Measurements from ENCODE around the gene MPI. TPM values are rescaled to one million over a fixed set of nuclear protein-coding genes. Genes with fewer than 3 reads are reported as not detected.
A peak's percentile ranks its signal among the peaks of the same experiment; 100 is the strongest.

The MPI gene
- polyA plus RNA-seq (2013, experiment 1 of 2) = 30.2 TPM
- 33.1 TPM for polyA plus RNA-seq (2013, experiment 2 of 2)

GRCh38 chr15:74889883-74890664 is at the start of gene MPI:
Gene MPI, plus strand, starts transcription at chr15:74890042. Its CDS starts 32 bp downstream, at chr15:74890074.
- Histone ChIP-seq H3K27ac (replicated peaks; ENCODE audit: low read length) (no peak within 1 kb of the TSS), H3K27me3 (ENCODE audit: control insufficient read depth in 3 of 3, insufficient read depth in 3 of 3, low read depth in 1 of 3, low read length in 3 of 3) (no peaks in the 10 kb centered on the region), H3K18ac (ENCODE audit: low read length) (peak within 1 kb of the TSS; percentile 89), H2BK120ac (ENCODE audit: low read depth, low read length) (peak within 1 kb of the TSS; percentile 19), H3K36me3 (replicated peaks in 1 of 2; ENCODE audit: control insufficient read depth in 2 of 2, insufficient read depth in 2 of 2, low read length in 2 of 2) (peaks cover 19 to 27% of the 10 kb centered on the region in 2 donors), H4K8ac (ENCODE audit: low read depth, low read length) (peak within 1 kb of the TSS; percentile 77), H2BK5ac (ENCODE audit: low read length) (no peak within 1 kb of the TSS), H3K14ac (ENCODE audit: low read length) (no peak within 1 kb of the TSS), H2BK15ac (ENCODE audit: low read length) (no peak within 1 kb of the TSS), H3K23ac (ENCODE audit: low read depth, low read length, poor library complexity) (peak within 1 kb of the TSS; percentile 87), H2AFZ (ENCODE audit: low read length) (peak within 1 kb of the TSS; percentile 91), H3K4ac (ENCODE audit: low read length) (no peak within 1 kb of the TSS), H4K91ac (ENCODE audit: low read depth, low read length, poor library complexity) (no peak within 1 kb of the TSS), H3K9me3 (replicated peaks in 1 of 2; ENCODE audit: control insufficient read depth in 2 of 2, insufficient read depth in 1 of 2, low read depth in 1 of 2, low read length in 2 of 2) (no peaks in the 10 kb centered on the region), H3K4me2 (ENCODE audit: insufficient read depth, low read length, poor library complexity, severe bottlenecking) (peak within 1 kb of the TSS; percentile 92), H3K4me1 (ENCODE audit: control insufficient read depth in 2 of 2, insufficient read depth in 1 of 2, low read depth in 1 of 2, low read length in 2 of 2) (peaks cover 7% of the 10 kb centered on the region in 2 donors), H2AK5ac (ENCODE audit: low read depth, low read length) (peak within 1 kb of the TSS; percentile 26), H3K4me3 (ENCODE audit: low read length in 2 of 2) (peak within 1 kb of the TSS; percentile 67 to 91), H3K79me1 (ENCODE audit: low read depth, low read length) (no peaks in the 10 kb centered on the region), H2BK12ac (ENCODE audit: low read length) (no peak within 1 kb of the TSS), H3K9ac (ENCODE audit: low read depth, low read length, poor library complexity) (peak within 1 kb of the TSS; percentile 96)
- peak; percentile 82 for DNase-seq (ENCODE audit: low spot score)
- WGBS, 2 donors (ENCODE audit: extremely low coverage in 2 of 2, insufficient read length in 2 of 2, insufficient replicate concordance in 1 of 2) = no CpG with 5 or more reads among the region's 47 CpGs

- Histone ChIP-seq H3K14ac (ENCODE audit: low read length) (no peak overlapping the region), H3K27ac (replicated peaks; ENCODE audit: low read length) (no peak overlapping the region), H2BK12ac (ENCODE audit: low read length) (no peak overlapping the region), H4K8ac (ENCODE audit: low read depth, low read length) (no peak overlapping the region), H3K27me3 (ENCODE audit: control insufficient read depth in 3 of 3, insufficient read depth in 3 of 3, low read depth in 1 of 3, low read length in 3 of 3) (no peaks in the 10 kb centered on the region), H2AK5ac (ENCODE audit: low read depth, low read length) (no peak overlapping the region), H2AFZ (ENCODE audit: low read length) (no peak overlapping the region), H2BK120ac (ENCODE audit: low read depth, low read length) (no peak overlapping the region), H2BK15ac (ENCODE audit: low read length) (no peak overlapping the region), H2BK5ac (ENCODE audit: low read length) (no peak overlapping the region), H3K9me3 (replicated peaks in 1 of 2; ENCODE audit: control insufficient read depth in 2 of 2, insufficient read depth in 1 of 2, low read depth in 1 of 2, low read length in 2 of 2) (no peaks in the 10 kb centered on the region), H3K9ac (ENCODE audit: low read depth, low read length, poor library complexity) (no peak overlapping the region), H3K79me1 (ENCODE audit: low read depth, low read length) (peaks cover 3% of the 10 kb centered on the region), H4K91ac (ENCODE audit: low read depth, low read length, poor library complexity) (no peak overlapping the region), H3K18ac (ENCODE audit: low read length) (no peak overlapping the region), H3K4me3 (ENCODE audit: low read length in 2 of 2) (no peak overlapping the region), H3K4ac (ENCODE audit: low read length) (no peak overlapping the region), H3K23ac (ENCODE audit: low read depth, low read length, poor library complexity) (no peak overlapping the region), H3K36me3 (replicated peaks in 1 of 2; ENCODE audit: control insufficient read depth in 2 of 2, insufficient read depth in 2 of 2, low read length in 2 of 2) (peaks cover 7 to 67% of the 10 kb centered on the region in 2 donors), H3K4me1 (ENCODE audit: control insufficient read depth in 2 of 2, insufficient read depth in 1 of 2, low read depth in 1 of 2, low read length in 2 of 2) (peaks cover 6 to 12% of the 10 kb centered on the region in 2 donors), H3K4me2 (ENCODE audit: insufficient read depth, low read length, poor library complexity, severe bottlenecking) (no peak overlapping the region)
- DNase-seq (ENCODE audit: low spot score) = no peak
- no CpG with 5 or more reads among the region's 9 CpGs for WGBS, 2 donors (ENCODE audit: extremely low coverage in 2 of 2, insufficient read length in 2 of 2, insufficient replicate concordance in 1 of 2)
Observed at GRCh38 chr15:74840851-74841775, 48.7 kb upstream of the MPI start.

- H3K4ac ChIP-seq (ENCODE audit: low read length) = no peak overlapping the region
- H3K9ac ChIP-seq (ENCODE audit: low read depth, low read length, poor library complexity) = no peak overlapping the region
- no peak overlapping the region for H3K23ac ChIP-seq (ENCODE audit: low read depth, low read length, poor library complexity)
- no peak overlapping the region for H3K27ac ChIP-seq (replicated peaks; ENCODE audit: low read length)
- H4K8ac ChIP-seq (ENCODE audit: low read depth, low read length) = no peak overlapping the region
- no peak for DNase-seq (ENCODE audit: low spot score)
- H3K27me3 ChIP-seq (ENCODE audit: control insufficient read depth in 3 of 3, insufficient read depth in 3 of 3, low read depth in 1 of 3, low read length in 3 of 3) = no peaks in the 10 kb centered on the region
- no peak overlapping the region for H3K14ac ChIP-seq (ENCODE audit: low read length)
- peaks cover 3% of the 10 kb centered on the region for H3K79me1 ChIP-seq (ENCODE audit: low read depth, low read length)
- H2BK12ac ChIP-seq (ENCODE audit: low read length) = no peak overlapping the region
- no peak overlapping the region for H3K18ac ChIP-seq (ENCODE audit: low read length)
- H2BK5ac ChIP-seq (ENCODE audit: low read length) = no peak overlapping the region
- H2AFZ ChIP-seq (ENCODE audit: low read length) = no peak overlapping the region
- peaks cover 6 to 12% of the 10 kb centered on the region in 2 donors for H3K4me1 ChIP-seq (ENCODE audit: control insufficient read depth in 2 of 2, insufficient read depth in 1 of 2, low read depth in 1 of 2, low read length in 2 of 2)
- no CpG with 5 or more reads among the region's 14 CpGs for WGBS, 2 donors (ENCODE audit: extremely low coverage in 2 of 2, insufficient read length in 2 of 2, insufficient replicate concordance in 1 of 2)
- H2BK120ac ChIP-seq (ENCODE audit: low read depth, low read length) = no peak overlapping the region
- no peak overlapping the region for H2AK5ac ChIP-seq (ENCODE audit: low read depth, low read length)
- peak overlapping the region in 1 of 2 donors; percentile 90 for H3K4me3 ChIP-seq (ENCODE audit: low read length in 2 of 2)
- H3K36me3 ChIP-seq (replicated peaks in 1 of 2; ENCODE audit: control insufficient read depth in 2 of 2, insufficient read depth in 2 of 2, low read length in 2 of 2) = peaks cover 7 to 61% of the 10 kb centered on the region in 2 donors
- H2BK15ac ChIP-seq (ENCODE audit: low read length) = no peak overlapping the region
- H3K9me3 ChIP-seq (replicated peaks in 1 of 2; ENCODE audit: control insufficient read depth in 2 of 2, insufficient read depth in 1 of 2, low read depth in 1 of 2, low read length in 2 of 2) = no peaks in the 10 kb centered on the region
- peak overlapping the region; percentile 78 for H3K4me2 ChIP-seq (ENCODE audit: insufficient read depth, low read length, poor library complexity, severe bottlenecking)
- no peak overlapping the region for H4K91ac ChIP-seq (ENCODE audit: low read depth, low read length, poor library complexity)
Observed at GRCh38 chr15:74841891-74842373, 47.9 kb upstream of the MPI start.

Data from neuronal stem cell (in vitro differentiated cells).